Ureter (tissue), 1 donor: Measurements from ENCODE around the gene SYNGR2. TPM values are rescaled to one million over a fixed set of nuclear protein-coding genes. Genes with fewer than 3 reads are reported as not detected.
"Not testable (repeated sequence)": the region's sequence is repeated elsewhere in the genome, so short reads cannot be mapped to it uniquely, and the experiment has no call there.

Experiments used
- DNase-seq: peaks from one replicate; pipeline ENCODE4 v3.0.0-alpha.2; 2020; ENCODE audit warnings: low spot score
- total RNA-seq: library from RNA; stranded (reverse); gene quantifications from one replicate; pipeline ENCODE4 v1.2.4, GENCODE V29; 2023
- donor health status: DM: yes; HTN: yes; CAD: no.

Gene SYNGR2
- total RNA-seq, 1 donor from 2014 or later, result 119 TPM

DNA sequence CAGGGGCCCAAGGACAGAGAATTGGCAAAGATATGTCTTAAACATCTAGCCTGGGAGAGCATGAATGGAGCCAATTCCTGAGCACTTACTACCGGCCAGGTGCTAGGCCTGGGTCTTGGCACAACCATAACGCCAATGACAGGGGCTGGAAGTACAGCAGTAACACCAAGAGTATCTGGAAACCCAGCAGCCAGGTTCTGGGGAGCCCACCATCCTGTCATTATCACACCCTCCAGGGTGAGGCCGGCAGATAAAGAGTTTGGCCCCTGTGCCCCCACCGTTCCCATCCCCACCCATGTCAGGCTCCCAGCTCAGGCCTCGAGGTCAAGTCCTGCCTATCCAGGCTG lies 38.3 kb upstream of the SYNGR2 start:
- DNase-seq, result no peak

- DNase-seq, result no peak
Observed at GRCh38 chr17:78130437-78131101, 37.8 kb upstream of the SYNGR2 start, which contains the start of gene TMC8. TSS of gene TMC8 (plus strand) at chr17:78130771. CDS start at chr17:78131589, 818 bp downstream.

DNA sequence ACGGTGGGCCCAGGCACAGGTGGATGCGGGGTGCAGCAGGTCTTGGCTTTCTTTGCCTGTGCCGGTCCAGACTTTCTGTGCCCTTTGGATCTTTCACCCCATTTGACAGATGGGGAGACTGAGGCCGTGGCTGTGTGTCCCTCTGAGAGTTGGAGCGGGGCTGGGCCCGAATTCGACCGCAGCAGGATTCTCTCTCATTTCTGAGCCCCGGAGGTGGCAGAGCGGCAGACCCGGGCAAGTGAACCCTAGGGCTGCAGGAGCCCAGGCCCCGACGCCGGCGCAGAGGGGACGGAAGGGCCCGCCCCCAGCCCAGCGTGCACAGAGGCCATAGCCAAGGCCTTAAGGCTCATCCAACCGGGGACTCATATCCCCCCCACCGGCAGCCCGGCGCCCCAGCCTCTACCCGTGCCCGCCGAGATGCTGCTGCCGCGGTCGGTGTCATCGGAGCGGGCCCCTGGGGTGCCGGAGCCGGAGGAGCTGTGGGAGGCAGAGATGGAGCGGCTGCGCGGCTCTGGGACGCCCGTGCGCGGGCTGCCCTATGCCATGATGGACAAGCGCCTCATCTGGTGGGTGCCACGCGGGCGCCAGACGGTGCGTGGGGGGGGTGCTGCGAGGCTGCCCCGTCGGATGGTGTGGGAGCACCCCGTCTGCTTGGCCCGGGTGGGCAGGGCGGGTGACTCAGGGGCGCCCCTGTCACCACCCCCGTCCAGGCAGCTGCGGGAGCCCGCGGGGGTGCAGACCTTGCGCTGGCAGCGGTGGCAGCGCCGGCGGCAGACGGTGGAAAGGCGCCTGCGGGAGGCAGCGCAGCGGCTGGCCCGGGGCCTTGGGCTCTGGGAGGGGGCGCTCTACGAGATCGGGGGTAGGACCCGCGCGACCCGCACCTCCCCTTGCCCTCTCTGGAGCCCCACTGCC lies 37.0 kb upstream of the SYNGR2 start:
- DNase-seq, result no peak

- peak; percentile 80 for DNase-seq
Observed at GRCh38 chr17:78132084-78132676, 36.2 kb upstream of the SYNGR2 start.

GRCh38 chr17:78132767-78133178 lies 35.6 kb upstream of the SYNGR2 start:
- no peak for DNase-seq

DNA sequence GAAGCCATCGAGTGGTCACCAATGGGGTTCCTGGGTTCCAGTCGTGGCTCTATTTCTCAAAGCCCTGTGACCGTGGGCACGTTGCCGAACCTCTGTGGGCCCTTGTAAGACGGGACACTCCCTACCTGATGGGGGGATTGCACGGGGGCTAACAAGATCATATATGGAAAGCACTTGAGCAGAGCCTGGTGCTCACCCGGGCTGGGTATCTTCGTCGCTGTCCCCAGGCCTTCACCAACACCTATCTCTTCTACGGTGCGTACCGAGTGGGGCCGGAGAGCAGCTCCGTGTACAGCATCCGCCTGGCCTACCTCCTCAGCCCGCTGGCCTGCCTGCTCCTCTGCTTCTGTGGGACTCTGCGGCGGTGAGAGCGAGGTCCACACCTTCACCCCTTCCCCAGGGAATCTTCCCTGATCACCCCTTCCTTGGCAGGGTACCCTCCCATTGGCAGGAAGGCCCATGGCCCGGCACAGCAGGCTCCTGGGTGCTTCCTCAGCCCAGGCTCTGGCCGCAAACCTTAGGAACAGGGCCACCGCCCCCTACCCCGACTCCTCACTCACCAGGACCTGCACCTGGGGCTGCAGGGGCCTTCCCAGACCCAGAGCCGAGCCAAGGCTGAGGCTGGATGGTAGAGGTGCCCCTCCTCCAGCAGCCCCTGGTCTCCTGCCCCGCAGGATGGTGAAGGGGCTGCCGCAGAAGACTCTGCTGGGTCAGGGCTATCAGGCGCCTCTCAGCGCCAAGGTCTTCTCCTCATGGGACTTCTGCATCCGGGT lies 35.0 kb upstream of the SYNGR2 start:
- DNase-seq, result no peak

DNA sequence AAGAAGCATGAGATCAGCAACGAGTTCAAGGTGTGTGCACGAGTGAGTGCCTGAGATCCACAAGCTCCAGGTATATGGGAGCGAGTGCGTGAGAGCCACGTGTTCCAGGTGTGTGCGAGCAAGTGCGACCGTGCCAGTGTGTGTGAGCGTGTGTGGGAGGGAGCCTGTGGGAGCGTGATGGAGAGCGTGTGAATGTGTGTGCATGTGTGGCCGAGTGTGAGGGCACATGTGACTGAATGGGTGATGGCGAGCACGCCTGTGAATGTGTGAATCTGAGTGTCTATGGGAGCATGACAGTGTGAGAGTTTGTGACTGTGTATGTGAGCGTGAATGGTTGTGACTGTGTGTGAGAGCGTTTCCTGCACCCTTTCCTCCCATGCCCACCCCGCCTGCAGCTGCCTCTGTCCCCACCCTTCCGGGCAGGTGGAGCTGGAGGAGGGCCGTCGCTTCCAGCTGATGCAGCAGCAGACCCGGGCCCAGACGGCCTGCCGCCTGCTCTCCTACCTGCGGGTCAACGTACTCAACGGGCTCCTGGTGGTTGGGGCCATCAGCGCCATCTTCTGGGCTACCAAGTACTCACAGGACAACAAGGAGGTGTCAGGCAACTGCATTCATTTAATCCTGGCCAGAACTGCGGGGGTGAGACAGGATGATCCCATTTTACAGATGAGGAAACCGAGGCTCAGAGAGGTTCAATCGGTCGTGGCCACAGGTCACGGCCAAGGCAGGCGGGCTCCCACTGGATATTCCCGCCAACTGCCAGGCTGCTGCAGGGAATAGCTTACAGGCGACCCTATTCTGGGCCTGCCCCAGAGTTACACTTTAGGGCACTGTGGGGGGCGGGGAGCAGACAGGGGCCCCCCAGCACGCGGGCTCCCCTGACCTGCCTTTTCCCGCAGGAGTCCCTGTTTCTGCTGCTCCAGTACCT lies 34.1 kb upstream of the SYNGR2 start:
- no peak for DNase-seq

DNA sequence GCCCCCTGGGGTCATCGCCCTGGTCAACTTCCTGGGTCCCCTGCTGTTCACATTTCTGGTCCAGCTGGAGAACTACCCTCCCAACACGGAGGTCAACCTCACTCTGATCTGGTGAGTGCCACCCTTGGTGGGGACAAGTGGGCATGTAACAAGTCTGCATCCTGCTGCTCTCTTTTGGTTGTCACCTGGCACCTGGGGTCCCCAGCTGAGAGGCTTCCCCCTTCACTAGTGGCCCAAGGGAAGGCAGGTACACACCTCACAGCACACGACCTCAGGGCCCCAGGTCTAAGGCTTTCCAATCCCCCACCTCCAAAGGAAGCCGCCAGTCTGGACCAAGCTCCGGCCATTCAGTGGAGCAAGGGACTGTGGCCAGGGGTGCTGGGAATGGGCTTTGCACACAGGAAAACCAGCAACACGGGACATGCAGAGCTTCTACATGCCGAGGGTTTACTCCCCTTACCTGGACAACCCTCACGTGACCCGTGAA lies 33.4 kb upstream of the SYNGR2 start:
- no peak for DNase-seq

- DNase-seq, result no peak
Observed at GRCh38 chr17:78135858-78136500, 32.4 kb upstream of the SYNGR2 start.

DNA sequence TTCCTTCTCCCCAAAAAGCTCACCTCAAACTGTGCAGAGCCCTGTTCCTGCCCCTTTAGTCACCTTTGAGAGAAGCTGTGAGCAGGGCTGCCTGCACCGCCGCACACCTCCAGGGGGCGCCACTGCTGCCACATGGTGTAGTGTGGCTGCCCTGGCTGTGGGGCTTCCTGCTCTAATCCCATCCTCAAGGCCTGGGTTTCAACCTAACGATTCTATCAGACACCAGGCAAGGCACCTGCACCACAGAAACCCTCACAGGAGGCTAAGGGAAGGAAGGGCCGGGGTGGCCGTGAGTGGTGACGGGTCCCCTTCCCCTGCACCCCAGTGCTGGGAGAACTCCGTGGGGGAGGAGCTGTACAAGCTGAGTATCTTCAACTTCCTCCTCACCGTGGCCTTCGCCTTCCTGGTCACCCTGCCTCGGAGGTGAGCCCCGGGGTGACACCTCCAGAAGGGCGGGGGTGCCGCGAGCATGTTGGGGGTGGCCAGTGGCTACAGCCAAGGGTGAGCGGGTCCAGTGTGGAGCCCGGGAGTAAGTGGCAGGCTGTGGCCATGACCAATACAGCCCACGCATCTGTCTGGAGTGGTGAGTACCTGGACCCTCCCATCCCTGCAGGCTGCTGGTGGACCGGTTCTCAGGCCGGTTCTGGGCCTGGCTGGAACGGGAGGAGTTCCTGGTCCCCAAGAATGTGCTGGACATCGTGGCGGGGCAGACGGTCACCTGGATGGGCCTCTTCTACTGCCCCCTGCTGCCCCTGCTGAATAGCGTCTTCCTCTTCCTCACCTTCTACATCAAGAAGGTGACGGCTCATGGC lies 30.8 kb upstream of the SYNGR2 start:
- no peak for DNase-seq

DNA sequence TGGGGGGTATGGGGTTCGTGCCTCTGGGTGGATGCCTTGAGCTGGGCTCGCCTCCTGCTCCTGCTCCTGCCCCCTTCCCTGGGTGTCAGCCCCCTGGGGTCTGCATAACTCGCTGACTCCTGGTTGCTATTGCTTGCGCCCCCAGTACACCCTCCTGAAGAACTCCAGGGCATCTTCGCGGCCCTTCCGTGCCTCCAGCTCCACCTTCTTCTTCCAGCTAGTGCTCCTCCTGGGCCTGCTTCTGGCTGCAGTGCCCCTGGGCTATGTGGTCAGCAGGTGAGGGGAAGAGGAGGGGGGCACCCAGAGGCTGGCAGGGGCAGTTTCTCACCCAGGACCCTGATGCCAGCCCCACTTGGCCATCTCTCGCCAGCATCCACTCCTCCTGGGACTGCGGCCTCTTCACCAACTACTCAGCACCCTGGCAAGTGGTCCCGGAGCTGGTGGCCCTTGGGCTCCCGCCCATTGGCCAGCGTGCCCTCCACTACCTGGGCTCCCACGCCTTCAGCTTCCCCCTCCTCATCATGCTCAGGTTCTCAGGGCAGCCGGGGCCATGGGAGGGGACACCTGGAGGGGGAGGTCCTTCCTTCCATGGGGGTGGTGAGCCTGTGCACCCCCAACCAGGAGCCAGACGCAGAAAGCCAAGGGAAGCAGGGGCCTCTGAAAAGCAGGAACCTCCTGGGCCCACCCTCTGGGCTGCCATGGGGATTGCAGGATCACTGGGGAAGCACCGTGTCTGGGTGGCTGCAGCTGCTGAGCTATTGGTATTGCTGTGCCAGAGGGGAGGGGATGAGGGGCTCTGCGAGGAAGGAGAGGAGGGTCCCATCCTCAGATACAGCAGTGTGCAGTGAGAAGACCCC lies 29.9 kb upstream of the SYNGR2 start:
- no peak for DNase-seq

- not testable (repeated sequence) for DNase-seq
Observed at GRCh38 chr17:78139861-78140168, 28.6 kb upstream of the SYNGR2 start.

DNA sequence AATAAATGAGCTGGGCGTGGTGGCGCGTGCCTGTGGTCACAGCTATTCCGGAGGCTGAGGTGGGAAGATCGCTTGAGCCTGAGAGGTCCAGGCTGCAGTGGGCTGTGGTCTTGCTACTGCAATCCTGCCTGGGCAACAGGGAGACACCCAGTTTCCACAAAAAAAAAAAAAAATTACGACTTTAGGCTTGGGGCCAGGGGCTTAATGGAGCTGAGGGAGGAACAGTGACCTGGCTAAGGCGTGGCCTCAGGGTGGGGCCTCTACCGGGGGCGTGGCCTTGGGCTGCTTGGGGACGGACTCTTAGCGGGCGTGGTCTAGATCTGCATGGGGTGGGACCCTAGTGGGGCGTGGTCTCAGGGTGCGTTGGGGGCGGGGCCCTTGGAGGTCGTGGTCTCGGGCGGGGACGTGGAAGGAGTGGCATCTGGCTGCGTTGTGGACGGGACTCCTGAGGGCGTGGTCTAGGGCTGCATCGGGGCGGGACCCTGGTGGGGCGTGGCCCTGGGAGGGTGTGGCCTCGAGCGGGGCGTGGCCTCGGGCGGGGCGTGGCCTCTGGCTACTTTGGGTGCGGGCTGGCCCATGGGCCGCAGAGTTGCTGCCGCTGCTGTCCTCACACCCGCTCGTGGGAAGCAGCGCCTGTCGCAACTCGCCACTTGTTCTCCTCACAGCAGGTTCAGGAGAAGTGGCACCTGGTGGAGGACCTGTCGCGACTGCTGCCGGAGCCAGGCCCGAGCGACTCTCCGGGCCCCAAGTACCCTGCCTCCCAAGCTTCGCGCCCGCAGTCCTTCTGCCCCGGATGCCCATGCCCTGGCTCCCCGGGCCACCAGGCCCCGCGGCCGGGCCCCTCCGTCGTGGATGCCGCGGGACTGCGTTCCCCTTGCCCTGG lies 28.0 kb upstream of the SYNGR2 start:
- DNase-seq, result peak; percentile 96

DNA sequence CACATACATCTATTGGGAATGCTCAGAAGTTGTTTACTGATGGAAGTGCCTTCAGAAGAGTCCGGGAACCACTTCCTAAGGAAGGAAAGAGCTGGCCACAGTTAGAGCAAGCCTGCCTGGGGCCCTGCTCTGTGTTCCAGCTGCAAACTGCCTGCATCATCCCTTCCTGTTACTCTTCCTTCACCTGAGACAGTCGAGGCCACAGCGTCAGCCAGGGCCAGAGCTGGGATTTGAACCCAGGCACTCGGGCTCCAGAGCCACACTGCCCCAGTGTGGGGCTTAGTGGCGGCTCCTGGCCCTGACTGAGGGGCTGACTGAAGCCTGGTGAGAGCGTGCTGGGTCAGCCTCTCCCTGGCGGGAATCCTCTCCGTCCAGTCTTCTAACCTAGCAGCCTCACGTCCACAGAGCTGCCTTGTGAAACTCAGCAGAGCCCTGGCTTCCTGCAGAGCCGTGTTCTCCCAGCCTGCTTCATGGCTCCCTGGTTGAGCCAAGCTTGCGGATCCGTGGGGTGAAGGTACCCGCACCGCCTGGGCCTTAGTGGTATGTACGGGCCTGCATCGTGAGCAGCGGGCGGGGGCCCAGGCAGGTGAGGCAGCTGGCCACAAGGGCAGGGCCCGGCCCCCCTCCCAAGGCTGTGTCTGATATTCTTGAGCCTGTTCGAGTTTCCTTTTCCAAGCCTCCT lies 26.8 kb upstream of the SYNGR2 start:
- no peak for DNase-seq

DNA sequence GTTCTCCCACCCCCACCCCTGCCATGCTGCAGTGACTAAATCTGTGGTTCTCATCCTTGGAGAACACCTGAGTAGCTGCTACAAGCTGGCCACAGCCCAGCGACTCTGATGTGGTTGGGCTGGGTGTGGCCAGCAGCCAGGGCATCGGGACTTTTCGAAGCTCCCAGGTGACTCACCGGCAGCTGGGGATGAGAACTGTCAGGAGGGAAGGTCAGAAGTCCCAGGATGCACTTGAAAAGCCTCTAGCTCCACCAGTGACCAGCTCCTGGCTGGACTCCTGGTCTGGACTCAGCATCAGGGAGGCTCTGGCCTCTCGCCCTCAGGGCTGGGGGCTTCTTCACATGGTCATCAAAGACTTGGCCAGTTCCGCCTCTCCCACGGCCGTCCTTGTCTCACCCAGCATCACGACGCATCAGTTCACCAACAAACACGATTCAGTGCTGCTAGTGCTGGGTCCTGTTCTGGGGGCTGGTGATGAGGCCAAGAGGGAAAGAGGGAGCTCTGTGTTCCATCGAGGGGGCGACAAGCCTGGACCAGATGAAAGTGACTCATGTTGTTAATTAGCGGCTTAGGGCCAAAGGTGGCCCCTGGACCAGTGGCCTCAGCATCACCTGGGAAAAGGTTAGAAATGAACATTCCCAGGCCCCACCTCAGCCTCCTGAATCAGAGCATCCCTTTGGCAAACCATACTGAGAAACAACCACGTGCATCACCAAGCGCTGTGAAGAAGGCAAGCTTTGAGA lies 26.1 kb upstream of the SYNGR2 start:
- no peak for DNase-seq
